Lung (tissue), 12 donors: Measurements from ENCODE around the gene SYT8. TPM values are rescaled to one million over a fixed set of nuclear protein-coding genes. Genes with fewer than 3 reads are reported as not detected.

Experiments used
- ATAC-seq: fragments of 200-7000 bp; cut with Tn5 transposase; one replicate; pipeline ENCODE4 v1.9.1; 2020; ENCODE audit warnings: moderate number of reproducible peaks; ENCODE audit not compliant: insufficient read depth, low FRiP score
- DNase-seq, 3 donors: peaks; one replicate each; pipeline ENCODE4 v3.0.0-alpha.2; 2013 to 2017
- H3K27ac ChIP-seq, 2 donors: one replicate each; pipeline ENCODE4 v1.5.1; 2013; ENCODE audit warnings: mild to moderate bottlenecking in 2 of 2, moderate library complexity in 2 of 2, control low read depth in 1 of 2, inconsistent platforms in 1 of 2, low read depth in 1 of 2, low read length in 1 of 2
- H3K27me3 ChIP-seq, 3 donors: one replicate each; pipeline ENCODE4 v1.5.1; 2013; ENCODE audit warnings: low read length in 2 of 3; ENCODE audit not compliant: control insufficient read depth in 3 of 3, insufficient read depth in 3 of 3
- H3K36me3 ChIP-seq, 4 donors: one replicate each; pipeline ENCODE4 v1.5.1; 2013; ENCODE audit warnings: low read length in 4 of 4, mild to moderate bottlenecking in 1 of 4, moderate library complexity in 1 of 4; ENCODE audit not compliant: control insufficient read depth in 4 of 4, insufficient read depth in 4 of 4
- H3K4me1 ChIP-seq, 5 donors: one replicate each; pipeline ENCODE4 v1.5.1; 2013; ENCODE audit warnings: low read length in 5 of 5, mild to moderate bottlenecking in 2 of 5, moderate library complexity in 1 of 5; ENCODE audit not compliant: control insufficient read depth in 5 of 5, insufficient read depth in 5 of 5
- H3K4me3 ChIP-seq: one replicate; pipeline ENCODE4 v1.5.1; 2013; ENCODE audit warnings: mild to moderate bottlenecking, control low read depth, moderate library complexity
- H3K9ac ChIP-seq, 2 donors: one replicate each; pipeline ENCODE4 v1.5.1; 2013; ENCODE audit warnings: low read length in 2 of 2, control low read depth in 1 of 2; ENCODE audit not compliant: insufficient read depth in 1 of 2
- H3K9me3 ChIP-seq, 4 donors: one replicate each; pipeline ENCODE4 v1.5.1; 2013; ENCODE audit warnings: low read length in 3 of 4, mild to moderate bottlenecking in 1 of 4, moderate library complexity in 1 of 4; ENCODE audit not compliant: control insufficient read depth in 4 of 4, insufficient read depth in 3 of 4
- CTCF ChIP-seq: IDR thresholded peaks from 2 replicates; pipeline ENCODE4 v1.5.1; 2012; ENCODE audit warnings: mild to moderate bottlenecking; ENCODE audit errors: control extremely low read depth, extremely low read depth
- WGBS, 2 donors: extraction: QIAGEN DNeasy Blood & Tissue Kit; methylation state at CpG; one replicate each; pipeline ENCODE4 v1.1.7; 2013; 5-methylcytosine and 5-hydroxymethylcytosine counted together
- polyA plus RNA-seq, 2 donors: library from polyadenylated mRNA; stranded (reverse); fragments of 200-250 nt; gene quantifications; one replicate each; pipeline ENCODE4 v1.2.1, GENCODE V29; 2013
- total RNA-seq, 2 donors: library from RNA; depleted of rRNA in 1 of 2; stranded (reverse); fragments of >200 nt in 1 of 2; gene quantifications; one replicate each; pipeline ENCODE4 v1.2.1, GENCODE V29; 2014 to 2021
- donor health status: control.
- donor health status: control.
- donor health status: Bipolar disorder and iron deficiency.
- donor health status: healthy.
- donor health status: DM: yes; HTN: yes; CAD: no.

Gene SYT8
- total and polyA plus RNA-seq, 4 donors = 2.7 to 40.6 (median 16.9) TPM

GRCh38 chr11:1864231-1864630 lies 29.4 kb downstream of the SYT8 start:
- Histone ChIP-seq H3K4me1 (peaks cover 0 to 21% (median 11%) of the 10 kb centered on the region in 5 donors), H3K4me3 (no peak overlapping the region), H3K27me3 (peaks cover 0 to 6% (median 0%) of the 10 kb centered on the region in 3 donors), H3K9ac (no peak overlapping the region), H3K9me3 (no peaks in the 10 kb centered on the region), H3K36me3 (no peaks in the 10 kb centered on the region), H3K27ac (peak overlapping the region in 1 of 2 donors; percentile 51)
- WGBS, 2 donors = 51 to 64% methylated on average over 18 of the region's 18 CpGs
- peak in 1 of 3 donors; percentile 17 for DNase-seq
- TF ChIP-seq CTCF = no peak
- ATAC-seq = no peak

- WGBS, 2 donors = 81 to 87% methylated on average over 29 to 30 of the region's 30 CpGs
- no peaks in the 10 kb centered on the region for H3K36me3 ChIP-seq
- peaks cover 0 to 21% (median 11%) of the 10 kb centered on the region in 5 donors for H3K4me1 ChIP-seq
- no peak for ATAC-seq
- no peaks in the 10 kb centered on the region for H3K9me3 ChIP-seq
- no peak for TF ChIP-seq CTCF
- peak; percentile 21 to 60 (median 54) for DNase-seq
- H3K27me3 ChIP-seq = peaks cover 0 to 10% (median 3%) of the 10 kb centered on the region in 3 donors
- no peak overlapping the region for H3K4me3 ChIP-seq
- H3K27ac ChIP-seq = peak overlapping the region in 1 of 2 donors; percentile 51
- H3K9ac ChIP-seq = no peak overlapping the region
Observed at GRCh38 chr11:1864831-1865665, 30.3 kb downstream of the SYT8 start.

GRCh38 chr11:1866226-1866625 lies 31.4 kb downstream of the SYT8 start:
- Histone ChIP-seq H3K4me1 (peaks cover 0 to 24% (median 11%) of the 10 kb centered on the region in 5 donors), H3K27me3 (peaks cover 0 to 13% (median 3%) of the 10 kb centered on the region in 3 donors), H3K9ac (no peak overlapping the region), H3K36me3 (no peaks in the 10 kb centered on the region), H3K27ac (no peak overlapping the region), H3K4me3 (no peak overlapping the region), H3K9me3 (no peaks in the 10 kb centered on the region)
- ATAC-seq (no peak), DNase-seq (no peak)
- TF ChIP-seq CTCF = no peak
- 88 to 92% methylated on average over 8 of the region's 8 CpGs for WGBS, 2 donors
